GM19324 (cell line): ENCODE data around the gene EGFR.
A peak's percentile ranks its signal among the peaks of the same experiment; 100 is the strongest.

Experiments
- ATAC-seq: cut with Tn5 transposase; IDR thresholded peaks from one replicate; pipeline ENCODE4 v1.9.1; 2021; ENCODE audit warnings: mild to moderate bottlenecking, moderate library complexity; ENCODE audit not compliant: unreplicated experiment, low FRiP score

Gene EGFR

DNA sequence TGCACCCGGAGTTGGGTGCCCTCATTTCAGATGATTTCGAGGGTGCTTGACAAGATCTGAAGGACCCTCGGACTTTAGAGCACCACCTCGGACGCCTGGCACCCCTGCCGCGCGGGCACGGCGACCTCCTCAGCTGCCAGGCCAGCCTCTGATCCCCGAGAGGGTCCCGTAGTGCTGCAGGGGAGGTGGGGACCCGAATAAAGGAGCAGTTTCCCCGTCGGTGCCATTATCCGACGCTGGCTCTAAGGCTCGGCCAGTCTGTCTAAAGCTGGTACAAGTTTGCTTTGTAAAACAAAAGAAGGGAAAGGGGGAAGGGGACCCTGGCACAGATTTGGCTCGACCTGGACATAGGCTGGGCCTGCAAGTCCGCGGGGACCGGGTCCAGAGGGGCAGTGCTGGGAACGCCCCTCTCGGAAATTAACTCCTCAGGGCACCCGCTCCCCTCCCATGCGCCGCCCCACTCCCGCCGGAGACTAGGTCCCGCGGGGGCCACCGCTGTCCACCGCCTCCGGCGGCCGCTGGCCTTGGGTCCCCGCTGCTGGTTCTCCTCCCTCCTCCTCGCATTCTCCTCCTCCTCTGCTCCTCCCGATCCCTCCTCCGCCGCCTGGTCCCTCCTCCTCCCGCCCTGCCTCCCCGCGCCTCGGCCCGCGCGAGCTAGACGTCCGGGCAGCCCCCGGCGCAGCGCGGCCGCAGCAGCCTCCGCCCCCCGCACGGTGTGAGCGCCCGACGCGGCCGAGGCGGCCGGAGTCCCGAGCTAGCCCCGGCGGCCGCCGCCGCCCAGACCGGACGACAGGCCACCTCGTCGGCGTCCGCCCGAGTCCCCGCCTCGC lies at the start of gene EGFR:
TSS of gene EGFR (plus strand) at position 657 of the 830 bp plus-strand sequence. CDS start 261 bp downstream, outside the sequence.
- no peak for ATAC-seq

DNA sequence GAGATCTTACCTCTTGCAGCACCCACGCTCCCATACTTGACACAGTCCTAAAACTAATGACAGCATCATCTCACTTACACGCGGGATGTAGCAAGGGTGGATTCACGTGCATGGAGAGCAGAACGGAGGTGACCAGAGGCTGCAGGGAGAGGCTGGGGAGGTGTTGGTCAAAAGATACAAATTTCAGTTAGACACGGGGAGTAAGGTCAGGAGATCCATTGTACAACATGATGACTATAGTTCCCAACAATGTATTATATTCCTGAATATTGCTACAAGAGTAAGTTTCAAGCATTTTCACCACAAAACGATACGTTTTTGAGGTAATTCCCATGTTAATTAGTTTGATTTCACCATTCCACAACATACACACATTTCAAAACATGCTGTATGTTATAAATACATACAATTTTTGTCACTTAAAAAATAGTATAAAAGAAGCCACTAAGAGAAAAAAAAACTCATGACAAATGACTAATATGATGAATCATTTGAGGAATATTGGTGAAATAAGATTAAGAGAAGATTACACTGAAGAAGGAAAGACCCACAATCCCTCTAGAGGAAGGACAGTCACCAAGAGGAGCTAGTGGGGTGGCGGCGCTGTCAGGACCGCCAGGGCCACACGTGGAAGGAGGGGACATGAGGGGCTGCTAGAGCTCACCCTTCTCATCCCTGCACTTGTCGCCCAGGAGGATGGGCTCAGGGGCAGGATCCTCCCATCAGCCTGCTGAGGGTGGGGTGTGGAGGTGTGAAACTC lies 49.4 kb upstream of the EGFR start:
- ATAC-seq: no peak

DNA sequence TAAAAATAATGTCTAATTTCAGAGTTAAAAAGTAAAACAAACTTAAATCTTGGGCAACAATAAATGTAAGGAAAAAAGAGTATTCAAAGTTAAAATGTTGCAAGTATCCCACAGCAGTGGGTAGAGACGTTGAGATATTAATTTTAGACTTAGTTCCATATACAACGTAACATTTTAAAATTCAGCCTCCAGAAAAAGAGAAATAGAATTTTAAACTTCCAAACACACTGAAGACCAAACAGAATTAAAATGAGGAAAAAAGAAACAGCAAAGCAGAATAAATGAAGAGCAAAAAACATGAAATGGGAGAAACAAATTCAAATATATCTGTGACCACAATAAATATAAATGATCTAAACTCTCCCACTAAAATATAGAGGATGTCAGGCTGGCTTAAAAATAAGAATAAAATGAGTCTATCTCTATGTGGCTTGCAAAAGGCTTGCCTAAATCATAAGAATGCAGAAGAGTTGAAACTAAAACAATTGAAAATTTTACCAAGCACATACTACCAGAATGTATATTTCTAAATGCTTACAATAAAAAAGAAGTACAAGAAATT lies 46.0 kb upstream of the EGFR start:
- no peak for ATAC-seq

DNA sequence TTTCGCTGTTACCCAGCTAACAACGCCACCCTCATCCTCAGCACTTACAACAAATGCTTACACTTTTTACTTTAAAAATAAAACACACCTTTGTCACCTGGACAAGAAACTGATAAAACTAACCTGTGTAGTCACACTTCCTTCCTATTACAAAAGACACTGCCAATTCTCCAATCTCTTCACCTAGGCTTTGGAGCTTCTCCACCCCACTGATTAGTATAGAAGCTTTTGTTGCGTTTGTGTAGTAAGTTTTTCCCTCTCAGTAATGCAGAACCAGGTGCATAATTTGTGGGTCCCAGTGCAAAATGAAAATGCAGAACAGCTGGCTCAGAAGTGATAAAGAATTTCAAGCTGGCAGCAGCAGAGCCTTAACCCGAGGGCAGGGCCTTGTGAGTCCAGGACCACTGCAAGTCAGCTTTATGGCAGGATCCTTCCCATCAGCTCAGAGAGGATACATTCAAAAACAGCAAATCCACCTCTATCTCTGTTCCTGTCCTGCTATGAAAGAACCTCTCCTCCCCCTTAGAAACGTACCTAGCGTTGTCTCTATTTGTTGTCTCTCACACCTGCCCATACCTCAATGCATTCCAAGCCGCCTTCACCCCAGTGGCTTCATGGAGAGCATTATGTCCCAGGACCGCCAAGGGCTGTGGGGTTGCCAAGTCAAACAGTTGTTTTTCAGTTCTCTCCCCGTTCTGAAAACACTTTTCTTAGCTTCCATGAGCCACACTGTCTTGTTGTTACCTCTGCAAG lies 40.3 kb upstream of the EGFR start:
- ATAC-seq: no peak

DNA sequence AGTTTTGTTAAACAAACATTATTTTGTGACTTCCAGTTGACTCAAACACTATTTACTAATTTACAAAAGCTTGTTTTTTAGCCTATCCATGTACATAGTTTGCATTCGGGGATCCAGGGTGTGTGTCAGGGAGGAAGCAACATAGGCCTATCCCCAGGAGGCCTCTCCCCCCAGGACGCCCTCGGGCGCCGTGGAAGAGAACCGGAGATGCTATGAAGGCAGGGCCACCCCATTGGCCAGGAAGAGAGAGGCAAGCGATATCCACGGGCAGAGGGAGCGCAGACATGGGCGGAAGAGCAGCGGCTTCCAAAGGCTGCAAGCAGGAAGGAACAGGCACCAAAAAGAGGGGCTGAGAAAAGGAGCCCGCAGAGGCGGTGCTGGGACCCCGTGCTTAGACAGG lies 38.3 kb upstream of the EGFR start:
- ATAC-seq: no peak

DNA sequence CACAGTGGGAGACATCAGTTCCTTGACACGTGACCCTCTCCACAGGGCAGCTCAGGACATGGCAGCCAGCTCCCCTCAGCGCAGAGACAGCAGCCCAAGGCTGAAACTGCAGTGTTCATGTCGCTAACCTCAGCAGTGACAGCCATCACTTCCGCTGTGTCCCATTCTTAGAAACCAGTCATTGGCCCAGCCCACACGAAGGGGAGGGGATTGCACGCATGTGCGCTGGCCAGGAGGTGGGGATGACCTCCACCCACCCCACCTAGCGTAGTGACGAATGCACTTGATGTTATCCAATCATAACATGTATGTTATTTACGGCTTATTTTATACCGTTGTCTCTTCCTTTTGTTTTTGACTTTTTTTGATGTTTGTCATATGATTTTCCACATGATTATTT lies 36.9 kb upstream of the EGFR start:
- ATAC-seq: no peak

DNA sequence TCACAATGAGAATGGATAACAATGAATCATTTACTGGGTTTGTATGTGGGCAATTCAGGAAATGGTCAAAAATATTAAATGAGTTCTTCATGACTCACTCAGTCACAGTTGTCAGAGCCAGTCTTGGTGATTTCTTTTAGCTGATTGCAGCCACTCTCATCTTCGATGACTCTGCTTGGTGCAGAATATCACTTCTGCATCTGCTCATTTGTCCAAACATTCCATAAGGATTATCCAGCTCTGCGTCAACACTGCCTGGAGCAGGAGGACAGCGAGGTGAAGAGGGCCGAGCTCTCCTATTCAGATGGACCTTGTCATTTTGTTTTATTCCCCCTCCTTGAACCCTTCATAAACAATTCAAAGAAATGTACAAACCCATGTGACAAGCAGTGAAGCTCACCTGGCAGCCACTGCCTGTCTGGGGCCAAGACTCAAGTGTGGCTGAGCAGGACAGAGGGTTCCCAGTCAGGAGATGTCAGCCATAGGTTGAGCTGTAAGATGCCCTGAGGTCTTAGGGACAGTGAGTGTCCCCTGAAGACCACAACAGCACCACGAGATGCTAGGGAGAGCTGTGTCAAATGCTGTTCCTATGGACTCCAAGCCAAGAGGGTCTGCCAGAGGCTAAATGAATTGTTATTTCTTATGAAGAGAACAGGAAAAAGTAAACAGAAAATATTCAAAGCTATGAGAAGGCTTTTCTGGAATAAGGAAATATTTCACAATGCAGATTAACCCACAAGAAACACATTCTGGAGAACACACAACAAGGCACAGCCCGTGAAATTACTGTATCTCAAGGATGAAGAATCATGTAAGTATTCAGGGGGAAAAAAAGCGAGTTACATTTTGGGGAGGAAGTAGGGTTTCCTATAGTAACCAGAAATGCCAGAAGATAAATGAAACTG lies 33.1 kb upstream of the EGFR start:
- ATAC-seq: no peak

DNA sequence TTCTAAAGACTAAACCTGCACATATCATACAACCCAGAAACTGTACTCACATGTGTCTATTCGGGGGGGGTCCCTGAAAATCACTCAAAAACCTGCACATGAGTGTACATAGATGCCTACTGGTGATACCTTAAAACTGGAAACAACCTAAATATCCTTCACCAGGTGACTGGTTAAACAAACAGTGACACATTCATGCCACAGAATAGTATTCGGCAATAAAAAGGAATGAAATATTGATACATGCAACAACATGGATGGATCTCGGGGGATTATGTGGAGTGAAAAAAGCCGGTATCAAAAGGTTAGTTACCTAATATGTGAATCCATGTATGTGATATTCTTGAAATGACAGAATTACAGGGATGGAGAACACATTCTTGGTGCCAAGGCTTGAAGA lies 32.1 kb upstream of the EGFR start:
- no peak for ATAC-seq

DNA sequence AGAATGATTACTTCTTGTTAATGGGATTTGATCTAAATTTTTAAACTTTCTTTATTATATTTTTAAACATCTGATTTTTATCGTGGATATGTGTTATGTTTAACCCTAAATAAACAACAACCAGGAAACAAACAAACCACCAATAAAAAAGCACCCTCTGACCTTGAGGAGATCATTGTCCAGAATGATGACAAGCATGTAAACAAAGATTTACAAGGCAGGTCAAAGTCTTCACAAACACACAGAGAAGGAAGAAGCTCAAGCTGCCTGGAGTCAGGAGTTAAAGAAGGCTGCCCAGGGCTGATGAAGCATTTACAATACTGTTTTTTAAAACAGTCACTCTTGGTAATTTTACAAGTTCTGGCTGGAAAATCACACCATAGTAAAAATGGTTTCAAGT lies 31.0 kb upstream of the EGFR start:
- ATAC-seq: no peak

DNA sequence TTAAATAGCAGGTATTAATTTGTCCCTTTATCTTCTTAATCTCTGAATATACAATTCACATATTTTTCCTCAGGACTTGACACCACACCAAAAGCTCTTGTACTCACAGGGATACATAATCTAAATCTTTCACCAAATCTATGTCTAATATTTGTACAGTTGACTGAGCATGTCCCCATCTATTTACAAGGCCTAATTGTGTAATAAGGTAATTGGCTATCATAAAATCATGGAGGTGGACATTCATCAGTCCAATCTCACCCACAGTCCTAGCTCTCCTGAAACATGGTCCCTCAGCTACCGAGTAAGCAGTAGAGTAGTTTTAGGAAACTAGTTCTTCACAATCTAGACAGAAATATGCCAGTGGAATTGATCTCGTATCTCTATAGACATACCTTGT lies 30.3 kb upstream of the EGFR start:
- no peak for ATAC-seq

DNA sequence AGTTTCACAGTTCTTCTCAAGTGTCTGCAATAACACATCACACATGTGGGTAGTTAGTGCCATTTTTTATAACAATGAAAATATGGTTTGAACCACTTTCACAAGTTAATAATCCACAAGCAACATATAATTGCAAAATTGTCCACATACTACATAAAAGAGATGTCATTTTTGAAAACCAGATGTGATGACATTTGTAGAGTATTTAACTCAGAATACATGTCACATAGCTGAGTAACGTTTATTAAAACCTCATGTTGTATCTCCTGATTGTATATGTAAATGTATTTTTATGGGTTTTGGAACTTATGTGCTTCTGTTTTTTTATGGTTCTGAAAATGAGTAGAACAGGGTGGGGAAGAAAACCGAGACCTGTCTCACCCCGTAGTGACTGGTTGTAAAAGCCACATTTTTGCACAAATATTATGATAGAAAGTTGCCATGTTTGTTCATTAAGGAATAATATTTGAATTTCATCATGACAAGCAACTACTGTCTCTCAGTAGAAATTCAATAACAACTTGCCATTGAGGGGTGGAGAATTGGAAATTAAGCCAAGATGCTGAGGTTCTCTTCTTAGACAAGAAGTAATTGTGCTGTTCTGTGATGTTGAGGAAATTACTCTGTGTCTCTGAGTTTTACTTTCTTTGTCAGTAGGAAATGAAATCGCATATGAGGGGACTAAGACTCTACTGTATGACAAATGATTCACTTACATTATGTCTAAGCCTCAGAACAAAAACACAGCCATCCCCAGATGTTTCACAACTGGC lies 29.2 kb upstream of the EGFR start:
- ATAC-seq: no peak

DNA sequence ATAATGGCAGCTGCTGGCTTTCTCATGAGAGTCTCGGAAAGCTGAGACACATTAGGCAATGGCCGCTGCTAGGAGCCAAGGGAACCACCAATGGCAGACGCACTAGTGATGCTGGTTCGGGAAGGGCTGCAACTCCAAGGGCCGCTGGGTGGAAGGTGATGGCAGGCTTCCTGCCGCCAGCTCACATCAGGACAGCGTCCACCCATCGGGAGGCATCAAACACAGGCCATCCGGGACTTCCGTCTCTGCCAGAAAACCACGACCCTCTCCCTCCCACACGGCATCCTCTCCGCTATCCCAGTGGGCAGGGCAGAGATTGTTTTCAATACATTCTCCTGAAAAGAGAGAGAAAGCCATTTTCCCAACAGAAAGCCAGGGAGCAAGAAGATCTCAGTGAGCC lies 27.5 kb upstream of the EGFR start:
- no peak for ATAC-seq

DNA sequence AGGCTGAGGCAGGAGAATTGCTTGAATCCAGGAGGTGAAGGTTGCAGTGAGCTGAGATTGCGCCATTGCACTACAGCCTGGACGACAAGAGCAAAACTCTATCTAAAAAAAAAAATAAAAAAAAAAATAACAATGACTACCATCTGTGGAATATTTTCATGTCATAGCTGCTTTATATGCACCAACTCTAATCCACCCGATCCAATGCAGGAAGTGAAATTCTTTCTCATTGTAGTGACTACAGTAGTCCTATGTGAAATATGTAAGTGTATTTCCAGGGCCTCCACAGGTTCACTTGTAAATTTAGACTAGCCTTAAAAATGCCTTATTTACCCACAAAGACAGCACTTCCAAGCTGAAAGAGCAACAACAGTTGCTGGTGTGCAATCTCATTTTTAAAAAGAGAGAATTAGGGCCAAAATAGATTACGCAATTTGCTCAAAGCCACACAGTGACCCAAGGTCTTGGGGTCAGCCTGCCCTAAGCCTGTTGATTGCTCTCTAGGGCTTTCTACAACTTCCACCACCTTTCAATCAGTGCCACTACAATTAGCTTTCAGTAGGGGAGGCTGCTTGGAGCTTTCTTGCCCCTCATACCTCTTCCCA lies 25.8 kb upstream of the EGFR start:
- no peak for ATAC-seq

DNA sequence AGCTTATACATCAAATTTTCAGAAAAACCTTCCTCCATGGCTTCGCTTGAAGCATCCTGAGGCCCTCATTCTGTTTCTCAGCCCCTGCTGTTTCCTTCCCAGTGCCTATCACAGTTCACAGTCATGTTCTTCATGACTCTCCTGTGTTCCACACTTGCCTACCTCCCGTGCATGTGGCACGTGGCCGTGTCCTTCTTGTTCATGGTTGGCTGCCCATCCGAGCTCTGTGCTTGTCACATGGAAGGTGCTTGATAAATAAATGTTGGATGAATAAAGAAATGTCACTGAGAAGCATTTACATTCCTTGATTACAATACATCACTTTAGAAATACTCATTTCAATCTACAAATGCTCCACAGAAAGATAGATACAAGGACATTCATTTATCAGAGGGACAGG lies 23.7 kb upstream of the EGFR start:
- ATAC-seq: no peak

DNA sequence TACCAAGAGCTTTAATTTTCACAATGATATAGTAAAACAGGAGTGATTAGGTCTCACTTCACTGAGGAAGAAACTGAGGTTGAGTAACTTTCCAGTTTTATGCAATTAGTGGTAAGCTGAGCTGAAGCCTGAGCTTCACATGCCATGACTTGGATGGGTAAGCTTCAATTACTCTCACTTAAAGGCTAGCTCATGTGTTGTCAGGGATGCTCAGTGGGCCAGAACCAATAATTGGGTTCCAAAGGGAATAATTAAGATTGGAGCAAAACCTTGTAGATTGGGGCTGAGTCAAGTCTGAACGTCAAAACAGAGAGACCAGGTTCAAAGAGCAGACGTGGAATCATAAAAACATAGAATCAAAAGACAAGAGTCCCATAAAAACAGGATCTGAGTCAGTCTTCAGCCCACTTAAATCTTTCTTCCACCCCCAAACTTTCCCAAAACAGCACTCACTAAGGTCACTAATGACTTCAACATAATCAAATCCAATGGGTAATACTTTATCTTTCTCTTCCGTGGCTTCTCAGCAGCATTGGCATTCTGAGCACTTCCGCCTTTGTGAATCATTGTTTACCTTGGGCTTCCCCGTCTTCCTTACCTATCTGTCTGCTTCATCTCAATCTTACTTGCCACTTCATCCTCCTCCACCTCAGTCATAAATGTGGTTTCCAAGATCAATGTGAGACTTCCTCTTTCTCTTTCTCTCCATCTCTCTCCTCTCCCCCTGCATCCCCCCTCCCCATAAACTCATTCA lies 23.0 kb upstream of the EGFR start:
- ATAC-seq: peak; percentile 77

DNA sequence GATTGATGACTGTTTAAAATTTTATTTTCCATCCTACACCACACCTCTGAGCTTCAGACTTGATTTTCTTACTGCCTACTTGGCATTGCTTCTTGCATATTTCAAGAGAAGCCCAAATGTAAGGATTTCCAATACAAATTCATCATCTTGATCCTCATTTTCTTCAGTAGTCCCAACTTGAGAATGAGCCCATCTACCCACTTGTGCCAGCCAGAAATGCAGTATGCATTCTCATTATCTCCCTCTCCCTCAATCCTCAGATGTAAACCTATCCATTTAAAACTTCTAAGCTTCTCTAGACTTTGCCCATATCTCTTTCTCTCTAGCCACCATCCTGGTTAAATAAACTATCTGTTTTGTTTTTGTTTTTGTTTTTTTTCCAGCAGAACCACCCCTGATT lies 22.4 kb upstream of the EGFR start:
- no peak for ATAC-seq

DNA sequence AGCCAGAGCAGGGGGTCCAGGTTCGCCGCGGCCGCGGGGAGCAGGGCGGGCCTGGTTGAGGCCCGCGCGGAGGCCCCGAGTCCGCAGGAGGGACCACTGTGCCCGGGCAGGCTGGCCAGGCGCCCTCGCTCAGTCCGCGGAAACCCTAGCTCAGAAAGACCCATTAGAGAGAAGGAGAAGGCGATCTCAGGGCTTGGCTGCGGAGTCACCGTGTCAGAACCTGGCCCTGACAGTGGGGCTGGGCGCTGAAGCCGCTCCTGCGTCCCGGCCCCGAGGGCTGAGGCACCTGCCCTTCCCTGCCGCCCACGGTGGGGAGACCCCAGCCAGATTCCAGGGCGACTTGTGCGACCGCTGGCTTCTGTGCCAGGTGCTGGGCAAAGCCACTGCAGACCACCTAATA lies 14.2 kb upstream of the EGFR start:
- ATAC-seq: no peak

DNA sequence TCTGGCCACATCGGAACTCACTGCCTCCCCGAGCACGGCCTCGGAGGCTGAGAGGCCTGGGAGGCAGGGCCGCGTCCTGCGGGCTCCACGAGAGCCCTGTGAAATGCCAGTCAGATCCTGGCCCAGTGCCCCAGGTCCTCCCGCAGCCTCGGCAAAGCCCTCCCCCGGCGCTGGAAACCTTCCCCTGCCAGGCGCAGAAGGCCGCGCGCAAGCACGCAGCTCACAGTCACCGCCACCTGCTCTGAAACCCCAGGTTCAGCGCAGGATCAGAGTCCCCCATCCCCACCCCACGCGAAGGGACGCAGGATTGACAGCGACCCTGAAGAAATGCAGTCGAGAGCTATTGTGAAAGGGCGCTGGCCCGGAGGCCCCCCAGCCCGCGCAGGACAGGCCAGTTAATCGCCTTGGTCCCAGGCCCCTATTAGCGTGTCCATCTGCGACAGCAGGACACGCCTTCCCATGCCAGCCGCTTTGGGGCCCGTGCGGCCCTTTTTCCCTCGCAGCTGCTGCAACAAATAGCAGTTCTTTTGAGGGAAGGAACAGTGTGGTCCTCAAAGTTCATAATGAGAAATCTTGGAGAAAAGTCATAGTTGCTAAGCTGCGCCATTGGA lies 13.5 kb upstream of the EGFR start:
- no peak for ATAC-seq
